Hepatocyte (in vitro differentiated cells): ENCODE results near the gene ZNF845.
"Not testable (repeated sequence)": the region's sequence is repeated elsewhere in the genome, so short reads cannot be mapped to it uniquely, and the experiment has no call there.

Source experiments
- CTCF ChIP-seq: fragments of 200-600 bp; sonication (generic); IDR thresholded peaks from 2 replicates; pipeline ENCODE4 v1.5.1; 2016; ENCODE audit warnings: antibody characterized with exemption, mild to moderate bottlenecking; ENCODE audit not compliant: poor library complexity
- EZH2phosphoT487 ChIP-seq: fragments of 200-600 bp; sonication (generic); IDR thresholded peaks from one replicate; pipeline ENCODE4 v1.6.1; 2018; ENCODE audit warnings: antibody characterized with exemption, mild to moderate bottlenecking, low read depth, moderate library complexity; ENCODE audit not compliant: unreplicated experiment, severe bottlenecking

GRCh38 chr19:53395840-53396524, 62.4 kb downstream of the ZNF845 start:
- TF ChIP-seq CTCF, EZH2phosphoT487: not testable (repeated sequence)
